ENCODE measurements around the gene CDPF1. TPM values are rescaled to one million over a fixed set of nuclear protein-coding genes. Genes with fewer than 3 reads are reported as not detected.
A peak's percentile ranks its signal among the peaks of the same experiment; 100 is the strongest.

CDPF1 gene
- total RNA-seq, 1 donor from 2014 or later: 6.4 TPM

GRCh38 chr22:46247443-46247975, 2.6 kb downstream of the CDPF1 start:
- H3K36me3 ChIP-seq: peaks cover 12% of the 10 kb centered on the region
- H3K4me1 ChIP-seq: peaks cover 87% of the 10 kb centered on the region
- H3K27me3 ChIP-seq (ENCODE audit: low read depth): no peaks in the 10 kb centered on the region
- DNase-seq: no peak
- H3K27ac ChIP-seq (replicated peaks): peak overlapping the region; percentile 90
- no peaks in the 10 kb centered on the region for H3K9me3 ChIP-seq (replicated peaks)
- intact Hi-C loops (cut with micrococcal nuclease): no loop called here
- no peak for TF ChIP-seq CTCF (IDR thresholded peaks at IDR 0.05; ENCODE audit: borderline replicate concordance)
- peak overlapping the region; percentile 29 for H3K4me3 ChIP-seq

- Histone ChIP-seq H3K4me3 (peak overlapping the region; percentile 29), H3K4me1 (peaks cover 94% of the 10 kb centered on the region)
These were observed 3.9 kb downstream of the CDPF1 start for GRCh38 chr22:46246178-46246577.

GRCh38 chr22:46245511-46245910, 4.6 kb downstream of the CDPF1 start:
- TF ChIP-seq CTCF (IDR thresholded peaks at IDR 0.05; ENCODE audit: borderline replicate concordance): no peak
- intact Hi-C loops (cut with micrococcal nuclease): no loop called here
- peaks cover 94% of the 10 kb centered on the region for H3K4me1 ChIP-seq

More at GRCh38 chr22:46246178-46246577, 3.9 kb downstream of the CDPF1 start:
- H3K9me3 ChIP-seq (replicated peaks): no peaks in the 10 kb centered on the region
- H3K27me3 ChIP-seq (ENCODE audit: low read depth): no peaks in the 10 kb centered on the region
- intact Hi-C loops (cut with micrococcal nuclease): no loop called here
- peaks cover 12% of the 10 kb centered on the region for H3K36me3 ChIP-seq
- TF ChIP-seq CTCF (IDR thresholded peaks at IDR 0.05; ENCODE audit: borderline replicate concordance): no peak
- DNase-seq: no peak
- H3K27ac ChIP-seq (replicated peaks): peak overlapping the region; percentile 90

GRCh38 chr22:46244771-46245170, 5.3 kb downstream of the CDPF1 start:
- Histone ChIP-seq H3K4me1 (peaks cover 95% of the 10 kb centered on the region), H3K36me3 (peaks cover 12% of the 10 kb centered on the region), H3K27ac (replicated peaks) (peak overlapping the region; percentile 90), H3K4me3 (peak overlapping the region; percentile 29), H3K9me3 (replicated peaks) (no peaks in the 10 kb centered on the region), H3K27me3 (ENCODE audit: low read depth) (no peaks in the 10 kb centered on the region)
- DNase-seq: no peak
- TF ChIP-seq CTCF (IDR thresholded peaks at IDR 0.05; ENCODE audit: borderline replicate concordance): no peak
- intact Hi-C loops (cut with micrococcal nuclease): no loop called here

More at GRCh38 chr22:46245511-46245910, 4.6 kb downstream of the CDPF1 start:
- peak overlapping the region; percentile 90 for H3K27ac ChIP-seq (replicated peaks)
- H3K4me3 ChIP-seq: peak overlapping the region; percentile 29
- no peaks in the 10 kb centered on the region for H3K9me3 ChIP-seq (replicated peaks)
- peak; percentile 82 for DNase-seq
- peaks cover 12% of the 10 kb centered on the region for H3K36me3 ChIP-seq
- H3K27me3 ChIP-seq (ENCODE audit: low read depth): no peaks in the 10 kb centered on the region

GRCh38 chr22:46242076-46242475, 8.0 kb downstream of the CDPF1 start:
- Histone ChIP-seq H3K4me1 (peaks cover 92% of the 10 kb centered on the region), H3K9me3 (replicated peaks) (no peaks in the 10 kb centered on the region), H3K27me3 (ENCODE audit: low read depth) (no peaks in the 10 kb centered on the region), H3K4me3 (no peak overlapping the region), H3K27ac (replicated peaks) (peak overlapping the region; percentile 76), H3K36me3 (peaks cover 28% of the 10 kb centered on the region)
- intact Hi-C loops (cut with micrococcal nuclease): no loop called here
- DNase-seq: no peak
- no peak for TF ChIP-seq CTCF (IDR thresholded peaks at IDR 0.05; ENCODE audit: borderline replicate concordance)

Data from left ventricle myocardium inferior (tissue), 1 donor.